Articular chondrocyte of knee joint (primary cell): Measurements from ENCODE around the gene SPDYE5. TPM values are rescaled to one million over a fixed set of nuclear protein-coding genes. Genes with fewer than 3 reads are reported as not detected.

ENCODE experiments used
- small RNA-seq: library from RNA; depleted of rRNA; stranded (forward); fragments of <200 nt; gene quantifications from one replicate; pipeline ENCODE3, GENCODE V24; 2012
- total RNA-seq: library from RNA; depleted of rRNA; stranded (reverse); fragments of >200 nt; gene quantifications from 2 replicates; pipeline ENCODE4 v1.2.3, GENCODE V29; 2012

The SPDYE5 gene, protein sequence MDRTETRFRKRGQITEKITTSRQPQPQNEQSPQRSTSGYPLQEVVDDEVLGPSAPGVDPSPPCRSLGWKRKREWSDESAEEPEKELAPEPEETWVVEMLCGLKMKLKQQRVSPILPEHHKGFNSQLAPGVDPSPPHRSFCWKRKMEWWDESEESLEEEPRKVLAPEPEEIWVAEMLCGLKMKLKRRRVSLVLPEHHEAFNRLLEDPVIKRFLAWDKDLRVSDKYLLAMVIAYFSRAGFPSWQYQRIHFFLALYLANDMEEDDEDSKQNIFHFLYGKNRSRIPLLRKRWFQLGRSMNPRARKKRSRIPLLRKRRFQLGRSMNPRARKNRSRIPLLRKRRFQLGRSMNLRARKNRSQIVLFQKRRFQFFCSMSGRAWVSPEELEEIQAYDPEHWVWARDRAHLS
- total RNA-seq, result 0.11 and 0.13 TPM in 2 replicates

DNA sequence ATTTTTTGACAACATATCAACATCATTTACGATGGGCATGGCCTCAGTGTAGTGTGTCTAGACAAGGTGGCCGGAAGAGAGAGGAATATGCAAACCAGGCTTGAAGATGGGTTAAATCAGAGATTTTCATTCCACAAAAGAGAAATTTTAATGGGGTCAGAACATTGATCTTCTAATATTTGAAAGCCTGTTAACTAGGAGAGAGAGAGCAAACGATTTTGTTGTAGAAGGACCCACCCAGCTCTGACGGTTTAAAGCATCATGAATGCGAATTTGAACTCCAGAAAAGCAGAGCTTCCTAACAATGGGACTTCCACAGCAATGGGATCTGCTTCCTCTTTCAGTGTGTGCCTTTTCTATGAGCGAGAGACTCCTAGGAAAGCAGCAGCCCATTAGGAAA, at the start of gene SPDYE5:
SPDYE5 (plus strand) TSS at position 301 of the 400 bp plus-strand sequence. CDS start 1,728 bp downstream, outside the sequence.

GRCh38 chr7:75485979-75486643, 6.0 kb upstream of the SPDYE5 start, which contains the start of gene POM121C:
TSS of gene POM121C (minus strand) at chr7:75486299. CDS start at chr7:75441496, 44,803 bp downstream.

Small RNA genes lying within 50 kb of the gene (small RNA-seq; reads per million reads assigned to genes)
- not detected for gene AC211429.1
- gene RF00019, result not detected

Other genes starting within 250 kb of the SPDYE5 start
- gene TRIM73, start 96.7 kb upstream of the SPDYE5 start, total RNA-seq, result 0.91 and 1.7 TPM in 2 replicates
- gene POM121C, start 6.0 kb upstream of the SPDYE5 start, total RNA-seq, result 12.2 and 14.4 TPM in 2 replicates
- 13.7 and 14.4 TPM in 2 replicates for gene HIP1, start 246.6 kb downstream of the SPDYE5 start, total RNA-seq